ENCODE measurements around the gene GNG7.
"Not testable (repeated sequence)": the region's sequence is repeated elsewhere in the genome, so short reads cannot be mapped to it uniquely, and the experiment has no call there.

- not testable (repeated sequence) for TF ChIP-seq POLR2A, CTCF (IDR thresholded peaks at IDR 0.05)
Observed at GRCh38 chr19:2643123-2643737, 59.3 kb downstream of the GNG7 start.
